SK-N-MC (cell line): ENCODE results near the gene WIPF3.

Source experiments
- EZH2 ChIP-seq: fragments of 200-600 bp; sonication (generic); IDR thresholded peaks from one replicate; pipeline ENCODE4 v1.6.1; 2017; ENCODE audit warnings: antibody characterized with exemption
- POLR2AphosphoS5 ChIP-seq: IDR thresholded peaks from 2 replicates; pipeline ENCODE4 v1.6.1; 2012; ENCODE audit warnings: mild to moderate bottlenecking, low read depth, low read length, borderline replicate concordance

DNA sequence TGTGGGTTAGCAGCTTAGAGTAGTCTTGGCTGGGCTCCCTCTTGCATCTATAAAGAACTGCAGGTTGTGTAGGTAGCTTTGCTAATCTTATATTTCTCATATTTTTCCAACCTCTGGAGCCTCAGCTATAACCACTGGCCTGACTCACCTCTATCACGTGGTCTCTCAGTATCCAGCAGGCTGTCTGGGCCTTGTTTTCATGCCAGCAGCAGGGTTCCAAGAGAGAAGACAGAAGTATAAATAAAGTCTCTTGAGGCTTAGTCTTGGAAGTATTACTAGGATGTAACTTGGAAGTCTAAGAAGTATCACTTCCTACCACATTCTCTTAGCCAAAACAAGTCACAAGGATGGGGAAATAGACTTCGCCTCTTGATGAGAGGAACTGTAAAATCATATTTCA lies 73.3 kb downstream of the WIPF3 start:
- no peak for TF ChIP-seq EZH2
- TF ChIP-seq POLR2AphosphoS5 = no peak
